Mucosa of descending colon (tissue), 3 donors: ENCODE data around the gene PSMB2. TPM values are rescaled to one million over a fixed set of nuclear protein-coding genes. Genes with fewer than 3 reads are reported as not detected.
"Not testable (repeated sequence)": the region's sequence is repeated elsewhere in the genome, so short reads cannot be mapped to it uniquely, and the experiment has no call there.

ENCODE experiments used
- ATAC-seq: fragments of 200-7000 bp; cut with Tn5 transposase; one replicate; pipeline ENCODE4 v1.9.1; 2020; ENCODE audit warnings: mild to moderate bottlenecking, moderate library complexity
- DNase-seq, 3 donors: peaks; one replicate each; pipeline ENCODE4 v3.0.0-alpha.2; 2020
- H3K36me3 ChIP-seq: fragments of 200-600 bp; one replicate; pipeline ENCODE4 v1.8.0; 2021; ENCODE audit warnings: low read depth, mild to moderate bottlenecking
- H3K4me1 ChIP-seq: fragments of 200-600 bp; one replicate; pipeline ENCODE4 v1.8.0; 2021; ENCODE audit warnings: low read depth, mild to moderate bottlenecking
- H3K4me3 ChIP-seq: fragments of 200-600 bp; one replicate; pipeline ENCODE4 v1.8.0; 2021; ENCODE audit warnings: mild to moderate bottlenecking
- H3K9me3 ChIP-seq: fragments of 200-600 bp; one replicate; pipeline ENCODE4 v1.8.0; 2021; ENCODE audit warnings: mild to moderate bottlenecking
- intact Hi-C, 2 donors: fragments of 100-400 bp; cut with DNase I in 1 of 2; cut with micrococcal nuclease in 1 of 2; formaldehyde crosslinking; loops; one replicate each; pipeline versions ENCODE4 v1.11.0 to v1.11.1; 2022; cut with DNase I, micrococcal nuclease
- total RNA-seq, 3 donors: library from RNA; stranded (reverse); fragmentation: NEBNext Ultra II Directional in 2 of 3; extraction: Animal tissue kit (Norgen Biotek cat#: 25700) in 2 of 3; gene quantifications; one replicate each; pipeline versions ENCODE4 v1.2.1 to v1.2.4, GENCODE V29; 2021 to 2023
- TF ChIP-seq, protein P1 (sequence below): fragments of 200-600 bp; IDR thresholded peaks from one replicate; pipeline ENCODE4 v1.8.0; 2022; ENCODE audit warnings: antibody characterized with exemption, mild to moderate bottlenecking
- donor health status: DM: no; HTN: no; CAD: no; lungs with moderate emphysema.
- donor health status: DM: no; HTN: no; CAD: no.
- donor health status: DM: no; HTN: yes; CAD: no.

The PSMB2 gene
- total RNA-seq, 3 donors from 2014 or later = 34.8 to 62.9 (median 39.7) TPM

GRCh38 chr1:35588197-35588910, 53.0 kb downstream of the PSMB2 start:
- ATAC-seq = no peak
- intact Hi-C loops = no loop called here
- Histone ChIP-seq H3K4me3 (no peak overlapping the region), H3K9me3 (no peaks in the 10 kb centered on the region), H3K4me1 (no peaks in the 10 kb centered on the region), H3K36me3 (no peaks in the 10 kb centered on the region)
- TF ChIP-seq, protein P1, sequence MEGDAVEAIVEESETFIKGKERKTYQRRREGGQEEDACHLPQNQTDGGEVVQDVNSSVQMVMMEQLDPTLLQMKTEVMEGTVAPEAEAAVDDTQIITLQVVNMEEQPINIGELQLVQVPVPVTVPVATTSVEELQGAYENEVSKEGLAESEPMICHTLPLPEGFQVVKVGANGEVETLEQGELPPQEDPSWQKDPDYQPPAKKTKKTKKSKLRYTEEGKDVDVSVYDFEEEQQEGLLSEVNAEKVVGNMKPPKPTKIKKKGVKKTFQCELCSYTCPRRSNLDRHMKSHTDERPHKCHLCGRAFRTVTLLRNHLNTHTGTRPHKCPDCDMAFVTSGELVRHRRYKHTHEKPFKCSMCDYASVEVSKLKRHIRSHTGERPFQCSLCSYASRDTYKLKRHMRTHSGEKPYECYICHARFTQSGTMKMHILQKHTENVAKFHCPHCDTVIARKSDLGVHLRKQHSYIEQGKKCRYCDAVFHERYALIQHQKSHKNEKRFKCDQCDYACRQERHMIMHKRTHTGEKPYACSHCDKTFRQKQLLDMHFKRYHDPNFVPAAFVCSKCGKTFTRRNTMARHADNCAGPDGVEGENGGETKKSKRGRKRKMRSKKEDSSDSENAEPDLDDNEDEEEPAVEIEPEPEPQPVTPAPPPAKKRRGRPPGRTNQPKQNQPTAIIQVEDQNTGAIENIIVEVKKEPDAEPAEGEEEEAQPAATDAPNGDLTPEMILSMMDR = no peak
- DNase-seq = no peak

DNA sequence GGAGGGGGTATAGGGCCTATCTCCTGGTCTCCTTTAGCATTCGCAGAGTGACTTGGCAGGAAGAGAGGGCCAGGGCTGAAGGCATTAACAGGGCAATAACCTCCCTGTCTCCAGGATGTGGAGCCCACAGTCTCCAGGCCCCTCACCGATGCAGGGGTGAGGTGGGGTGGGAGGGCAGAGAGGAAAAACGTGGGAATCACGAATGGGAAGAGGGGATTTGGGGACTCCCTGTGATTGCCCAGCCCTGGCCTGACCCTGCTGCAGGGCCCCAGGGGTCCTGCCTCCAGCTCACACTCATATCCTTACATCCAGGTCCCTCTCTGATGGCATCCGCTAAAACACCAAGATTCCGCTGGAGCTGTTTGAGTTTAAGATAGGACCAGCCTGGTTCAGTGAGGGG, 53.6 kb downstream of the PSMB2 start:
- Histone ChIP-seq H3K9me3 (no peaks in the 10 kb centered on the region), H3K4me1 (no peaks in the 10 kb centered on the region), H3K36me3 (no peaks in the 10 kb centered on the region), H3K4me3 (no peak overlapping the region)
- no peak for ATAC-seq
- TF ChIP-seq, protein P1 = no peak
- intact Hi-C loops = no loop called here
- no peak for DNase-seq

DNA sequence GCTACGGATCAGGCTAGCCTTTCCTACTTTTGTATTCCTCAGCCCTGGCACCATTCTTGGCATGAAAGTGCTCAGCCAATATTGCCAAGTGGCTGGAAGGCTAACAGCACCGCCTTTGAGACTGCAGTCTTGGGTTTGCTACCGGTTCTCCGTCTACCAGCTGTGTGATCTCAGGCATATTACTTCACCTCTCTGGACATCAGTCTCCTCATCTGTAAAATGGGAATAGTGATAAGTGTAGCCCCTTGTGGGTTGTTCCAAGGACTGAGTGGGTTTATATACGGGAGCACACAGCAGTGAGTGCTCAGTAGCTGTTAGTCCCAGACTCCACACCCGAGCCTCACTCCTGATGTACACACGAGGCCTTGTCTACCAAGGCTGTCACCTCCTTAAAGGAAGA, 54.5 kb downstream of the PSMB2 start:
- Histone ChIP-seq H3K9me3 (no peaks in the 10 kb centered on the region), H3K36me3 (no peaks in the 10 kb centered on the region), H3K4me1 (no peaks in the 10 kb centered on the region), H3K4me3 (no peak overlapping the region)
- intact Hi-C loops = no loop called here
- ATAC-seq (no peak), DNase-seq (no peak)
- TF ChIP-seq, protein P1 = no peak

- H3K4me3 ChIP-seq, DNase-seq, ATAC-seq, intact Hi-C loops, H3K9me3 ChIP-seq, H3K4me1 ChIP-seq, H3K36me3 ChIP-seq: not testable (repeated sequence)
Measured at GRCh38 chr1:35585805-35586204, 55.5 kb downstream of the PSMB2 start.

- intact Hi-C loops = no loop called here
- Histone ChIP-seq H3K9me3 (no peaks in the 10 kb centered on the region), H3K4me3 (no peak overlapping the region), H3K4me1 (no peaks in the 10 kb centered on the region), H3K36me3 (no peaks in the 10 kb centered on the region)
- DNase-seq = no peak
- ATAC-seq = no peak
- TF ChIP-seq, protein P1 = no peak
Measured at GRCh38 chr1:35585281-35585680, 56.0 kb downstream of the PSMB2 start.

GRCh38 chr1:35581621-35582020, 59.7 kb downstream of the PSMB2 start:
- intact Hi-C loops, H3K36me3 ChIP-seq, ATAC-seq: not testable (repeated sequence)

GRCh38 chr1:35580949-35581388, 60.4 kb downstream of the PSMB2 start:
- H3K4me3 ChIP-seq = no peak overlapping the region
- no peak for DNase-seq
- H3K36me3 ChIP-seq = no peaks in the 10 kb centered on the region
- H3K4me1 ChIP-seq = peaks cover 12% of the 10 kb centered on the region
- H3K9me3 ChIP-seq = no peaks in the 10 kb centered on the region
- intact Hi-C loops = no loop called here
- TF ChIP-seq, protein P1 = no peak
- ATAC-seq = no peak

More at GRCh38 chr1:35581621-35582020, 59.7 kb downstream of the PSMB2 start:
- H3K4me3 ChIP-seq, DNase-seq, H3K9me3 ChIP-seq: not testable (repeated sequence)
- H3K4me1 ChIP-seq = peaks cover 12% of the 10 kb centered on the region
